KMS-11 (cell line): ENCODE results near the gene CDH24.

Experiments used
- H2AFZ ChIP-seq: fragments of 200-600 bp; sonication (generic); 2 replicates; pipeline ENCODE4 v1.6.1; 2016; ENCODE audit warnings: antibody characterized with exemption, mixed run types, low read depth
- H3K27ac ChIP-seq: fragments of 200-600 bp; sonication (generic); 2 replicates; pipeline ENCODE4 v1.6.1; 2016; ENCODE audit warnings: mild to moderate bottlenecking, mixed run types
- H3K27me3 ChIP-seq: fragments of 200-600 bp; sonication (generic); 2 replicates; pipeline ENCODE4 v1.6.1; 2017; ENCODE audit warnings: mild to moderate bottlenecking, low read depth, mixed run types, moderate library complexity; ENCODE audit not compliant: insufficient read depth
- H3K36me3 ChIP-seq: fragments of 200-600 bp; sonication (generic); 2 replicates; pipeline ENCODE4 v1.6.1; 2017; ENCODE audit warnings: mild to moderate bottlenecking, mixed run types; ENCODE audit not compliant: insufficient read depth
- H3K4me1 ChIP-seq: fragments of 200-600 bp; sonication (generic); 2 replicates; pipeline ENCODE4 v1.6.1; 2016; ENCODE audit warnings: mild to moderate bottlenecking, low read depth, mixed run types; ENCODE audit not compliant: poor library complexity, severe bottlenecking
- H3K4me2 ChIP-seq: fragments of 200-600 bp; sonication (generic); 2 replicates; pipeline ENCODE4 v1.7.0; 2016; ENCODE audit warnings: mild to moderate bottlenecking, mixed run types
- H3K4me3 ChIP-seq: fragments of 200-600 bp; sonication (generic); IDR thresholded peaks from 2 replicates; pipeline ENCODE4 v1.6.1; 2017; ENCODE audit warnings: low read depth, low read length, mixed read lengths; ENCODE audit not compliant: insufficient read depth
- H3K79me2 ChIP-seq: fragments of 200-600 bp; sonication (generic); 2 replicates; pipeline ENCODE4 v1.6.1; 2016; ENCODE audit warnings: low read depth, mixed run types; ENCODE audit not compliant: insufficient read depth
- H3K9ac ChIP-seq: fragments of 200-600 bp; sonication (generic); 2 replicates; pipeline ENCODE4 v1.6.1; 2016; ENCODE audit warnings: mild to moderate bottlenecking, mixed run types
- H4K20me1 ChIP-seq: fragments of 200-600 bp; sonication (generic); 2 replicates; pipeline ENCODE4 v1.6.1; 2016; ENCODE audit warnings: mild to moderate bottlenecking, mixed run types; ENCODE audit not compliant: insufficient read depth
- CTCF ChIP-seq: fragments of 200-600 bp; sonication (generic); conservative IDR thresholded peaks from 2 replicates; pipeline ENCODE4 v1.6.1; 2017; ENCODE audit warnings: low read depth, mild to moderate bottlenecking, antibody characterized with exemption, low read length, moderate library complexity, mixed read lengths

CDH24 gene

GRCh38 chr14:23049011-23049410, 8.3 kb downstream of the CDH24 start:
- Histone ChIP-seq H3K27ac (no peak overlapping the region), H3K4me3 (no peak overlapping the region), H3K4me2 (no peak overlapping the region), H3K79me2 (no peaks in the 10 kb centered on the region), H2AFZ (no peak overlapping the region), H3K4me1 (no peaks in the 10 kb centered on the region), H3K27me3 (no peaks in the 10 kb centered on the region), H3K9ac (no peak overlapping the region), H4K20me1 (no peaks in the 10 kb centered on the region), H3K36me3 (no peaks in the 10 kb centered on the region)
- no peak for TF ChIP-seq CTCF

GRCh38 chr14:23047751-23048693, 9.3 kb downstream of the CDH24 start:
- no peak overlapping the region for H3K9ac ChIP-seq
- no peaks in the 10 kb centered on the region for H3K27me3 ChIP-seq
- H3K4me1 ChIP-seq = no peaks in the 10 kb centered on the region
- H3K36me3 ChIP-seq = no peaks in the 10 kb centered on the region
- no peak overlapping the region for H3K4me2 ChIP-seq
- H2AFZ ChIP-seq = no peak overlapping the region
- no peaks in the 10 kb centered on the region for H4K20me1 ChIP-seq
- no peak for TF ChIP-seq CTCF
- H3K79me2 ChIP-seq = no peaks in the 10 kb centered on the region
- no peak overlapping the region for H3K4me3 ChIP-seq
- H3K27ac ChIP-seq = no peak overlapping the region

- Histone ChIP-seq H3K79me2 (no peaks in the 10 kb centered on the region), H2AFZ (no peak overlapping the region), H3K4me3 (no peak overlapping the region), H3K4me1 (no peaks in the 10 kb centered on the region), H3K27ac (no peak overlapping the region), H4K20me1 (no peaks in the 10 kb centered on the region), H3K9ac (no peak overlapping the region), H3K27me3 (no peaks in the 10 kb centered on the region), H3K36me3 (no peaks in the 10 kb centered on the region), H3K4me2 (no peak overlapping the region)
- no peak for TF ChIP-seq CTCF
Measured at GRCh38 chr14:23047034-23047634, 10.2 kb downstream of the CDH24 start.

- no peak overlapping the region for H3K9ac ChIP-seq
- H3K4me3 ChIP-seq = no peak overlapping the region
- H3K27ac ChIP-seq = no peak overlapping the region
- no peaks in the 10 kb centered on the region for H4K20me1 ChIP-seq
- no peaks in the 10 kb centered on the region for H3K36me3 ChIP-seq
- H2AFZ ChIP-seq = no peak overlapping the region
- no peaks in the 10 kb centered on the region for H3K4me1 ChIP-seq
- no peaks in the 10 kb centered on the region for H3K27me3 ChIP-seq
- H3K4me2 ChIP-seq = no peak overlapping the region
- H3K79me2 ChIP-seq = no peaks in the 10 kb centered on the region
- no peak for TF ChIP-seq CTCF
Measured at GRCh38 chr14:23045419-23046357, 11.6 kb downstream of the CDH24 start.
